Sigmoid colon (tissue), 4 donors: ENCODE data around the gene TOX2.

ENCODE experiments used
- EP300 ChIP-seq, 4 donors: sonication (generic); formaldehyde crosslinking; IDR thresholded peaks; one replicate each; pipeline ENCODE4 v1.6.1; 2017; ENCODE audit warnings: antibody characterized with exemption in 4 of 4
- POLR2AphosphoS5 ChIP-seq, 4 donors: sonication (generic); formaldehyde crosslinking; IDR thresholded peaks; one replicate each; pipeline ENCODE4 v1.6.1; 2017; ENCODE audit warnings: antibody characterized with exemption in 4 of 4
- TF ChIP-seq, protein P1 (sequence below), 4 experiments: fragments of 450-650 bp in 3 of 4; fragments of 200-600 bp in 1 of 4; IDR thresholded peaks; one replicate each; pipeline ENCODE4 v1.5.1; 2016 to 2019; ENCODE audit warnings: antibody characterized with exemption in 4 of 4, mild to moderate bottlenecking in 3 of 4, moderate library complexity in 2 of 4

- TF ChIP-seq POLR2AphosphoS5 (IDR thresholded peaks at IDR 0.05) (no peak), EP300 (IDR thresholded peaks at IDR 0.05) (no peak)
- TF ChIP-seq, protein P1, sequence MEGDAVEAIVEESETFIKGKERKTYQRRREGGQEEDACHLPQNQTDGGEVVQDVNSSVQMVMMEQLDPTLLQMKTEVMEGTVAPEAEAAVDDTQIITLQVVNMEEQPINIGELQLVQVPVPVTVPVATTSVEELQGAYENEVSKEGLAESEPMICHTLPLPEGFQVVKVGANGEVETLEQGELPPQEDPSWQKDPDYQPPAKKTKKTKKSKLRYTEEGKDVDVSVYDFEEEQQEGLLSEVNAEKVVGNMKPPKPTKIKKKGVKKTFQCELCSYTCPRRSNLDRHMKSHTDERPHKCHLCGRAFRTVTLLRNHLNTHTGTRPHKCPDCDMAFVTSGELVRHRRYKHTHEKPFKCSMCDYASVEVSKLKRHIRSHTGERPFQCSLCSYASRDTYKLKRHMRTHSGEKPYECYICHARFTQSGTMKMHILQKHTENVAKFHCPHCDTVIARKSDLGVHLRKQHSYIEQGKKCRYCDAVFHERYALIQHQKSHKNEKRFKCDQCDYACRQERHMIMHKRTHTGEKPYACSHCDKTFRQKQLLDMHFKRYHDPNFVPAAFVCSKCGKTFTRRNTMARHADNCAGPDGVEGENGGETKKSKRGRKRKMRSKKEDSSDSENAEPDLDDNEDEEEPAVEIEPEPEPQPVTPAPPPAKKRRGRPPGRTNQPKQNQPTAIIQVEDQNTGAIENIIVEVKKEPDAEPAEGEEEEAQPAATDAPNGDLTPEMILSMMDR (IDR thresholded peaks at IDR 0.05) = no peak
Observed at GRCh38 chr20:44106615-44107014, 192.0 kb downstream of the TOX2 start.
